ENCODE measurements around the gene KDM4E.

GRCh38 chr11:95066716-95067038 is 41.6 kb downstream of the KDM4E start, which contains the start of gene SRSF8:
- no peak for TF ChIP-seq CTCF (IDR thresholded peaks at IDR 0.05; ENCODE audit: borderline replicate concordance, extremely low read depth, low read length, poor library complexity, severe bottlenecking)
- TF ChIP-seq EZH2 (IDR thresholded peaks at IDR 0.05; ENCODE audit: borderline replicate concordance, low read depth, low read length, severe bottlenecking): no peak

Measured in DND-41 (cell line).